Transverse colon (tissue), 4 donors: Measurements from ENCODE around the gene HYI.

Experiments
- POLR2A ChIP-seq: fragments of 450-650 bp; IDR thresholded peaks from one replicate; pipeline ENCODE4 v1.6.1; 2016; ENCODE audit warnings: antibody characterized with exemption, mild to moderate bottlenecking, moderate library complexity
- POLR2AphosphoS5 ChIP-seq, 3 donors: sonication (generic); formaldehyde crosslinking; IDR thresholded peaks; one replicate each; pipeline ENCODE4 v1.6.1; 2016; ENCODE audit warnings: antibody characterized with exemption in 3 of 3
- TF ChIP-seq, protein P1 (sequence below), 5 experiments: fragments of 200-600 bp in 3 of 5; fragments of 450-650 bp in 2 of 5; sonication (generic) in 3 of 5; IDR thresholded peaks; 1 replicate in 2 of 5; 2 replicates in 3 of 5; pipeline ENCODE4 v1.5.1; 2016 to 2017; ENCODE audit warnings: antibody characterized with exemption in 5 of 5, inconsistent platforms in 3 of 5, mild to moderate bottlenecking in 2 of 5, moderate library complexity in 1 of 5

DNA sequence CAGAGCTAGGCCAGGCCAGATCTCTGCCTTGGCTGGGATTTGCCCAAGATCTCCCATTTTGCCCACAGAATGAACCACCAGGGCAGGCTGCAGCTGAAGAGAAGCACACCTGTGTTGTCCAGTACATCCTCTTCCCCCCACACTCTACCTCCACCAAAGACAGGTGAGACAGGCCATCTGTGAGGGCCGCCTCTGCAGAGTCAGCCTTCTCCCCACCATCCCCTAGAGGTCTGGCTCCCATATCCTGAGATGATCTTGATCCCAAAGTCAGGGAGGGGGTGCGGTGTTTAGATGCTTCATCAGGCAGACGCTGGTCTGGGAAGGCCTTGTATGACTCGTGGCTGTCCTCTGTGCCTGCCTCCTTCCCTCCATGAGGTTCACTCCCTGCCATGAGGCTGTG lies 28.7 kb downstream of the HYI start:
- TF ChIP-seq, protein P1, sequence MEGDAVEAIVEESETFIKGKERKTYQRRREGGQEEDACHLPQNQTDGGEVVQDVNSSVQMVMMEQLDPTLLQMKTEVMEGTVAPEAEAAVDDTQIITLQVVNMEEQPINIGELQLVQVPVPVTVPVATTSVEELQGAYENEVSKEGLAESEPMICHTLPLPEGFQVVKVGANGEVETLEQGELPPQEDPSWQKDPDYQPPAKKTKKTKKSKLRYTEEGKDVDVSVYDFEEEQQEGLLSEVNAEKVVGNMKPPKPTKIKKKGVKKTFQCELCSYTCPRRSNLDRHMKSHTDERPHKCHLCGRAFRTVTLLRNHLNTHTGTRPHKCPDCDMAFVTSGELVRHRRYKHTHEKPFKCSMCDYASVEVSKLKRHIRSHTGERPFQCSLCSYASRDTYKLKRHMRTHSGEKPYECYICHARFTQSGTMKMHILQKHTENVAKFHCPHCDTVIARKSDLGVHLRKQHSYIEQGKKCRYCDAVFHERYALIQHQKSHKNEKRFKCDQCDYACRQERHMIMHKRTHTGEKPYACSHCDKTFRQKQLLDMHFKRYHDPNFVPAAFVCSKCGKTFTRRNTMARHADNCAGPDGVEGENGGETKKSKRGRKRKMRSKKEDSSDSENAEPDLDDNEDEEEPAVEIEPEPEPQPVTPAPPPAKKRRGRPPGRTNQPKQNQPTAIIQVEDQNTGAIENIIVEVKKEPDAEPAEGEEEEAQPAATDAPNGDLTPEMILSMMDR (IDR thresholded peaks at IDR 0.05): no peak
- no peak for TF ChIP-seq POLR2A
- no peak for TF ChIP-seq POLR2AphosphoS5 (IDR thresholded peaks at IDR 0.05)
